ENCODE data around the gene GIMD1.

- TF ChIP-seq, protein P1, sequence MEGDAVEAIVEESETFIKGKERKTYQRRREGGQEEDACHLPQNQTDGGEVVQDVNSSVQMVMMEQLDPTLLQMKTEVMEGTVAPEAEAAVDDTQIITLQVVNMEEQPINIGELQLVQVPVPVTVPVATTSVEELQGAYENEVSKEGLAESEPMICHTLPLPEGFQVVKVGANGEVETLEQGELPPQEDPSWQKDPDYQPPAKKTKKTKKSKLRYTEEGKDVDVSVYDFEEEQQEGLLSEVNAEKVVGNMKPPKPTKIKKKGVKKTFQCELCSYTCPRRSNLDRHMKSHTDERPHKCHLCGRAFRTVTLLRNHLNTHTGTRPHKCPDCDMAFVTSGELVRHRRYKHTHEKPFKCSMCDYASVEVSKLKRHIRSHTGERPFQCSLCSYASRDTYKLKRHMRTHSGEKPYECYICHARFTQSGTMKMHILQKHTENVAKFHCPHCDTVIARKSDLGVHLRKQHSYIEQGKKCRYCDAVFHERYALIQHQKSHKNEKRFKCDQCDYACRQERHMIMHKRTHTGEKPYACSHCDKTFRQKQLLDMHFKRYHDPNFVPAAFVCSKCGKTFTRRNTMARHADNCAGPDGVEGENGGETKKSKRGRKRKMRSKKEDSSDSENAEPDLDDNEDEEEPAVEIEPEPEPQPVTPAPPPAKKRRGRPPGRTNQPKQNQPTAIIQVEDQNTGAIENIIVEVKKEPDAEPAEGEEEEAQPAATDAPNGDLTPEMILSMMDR (conservative IDR thresholded peaks at IDR 0.05 in 1 of 2, IDR thresholded peaks at IDR 0.05 in 1 of 2; ENCODE audit: extremely low read depth in 1 of 2, insufficient read depth in 1 of 2, low read depth in 1 of 2, low read length in 2 of 2) = no peak
- no peak for TF ChIP-seq EZH2 (IDR thresholded peaks at IDR 0.05; ENCODE audit: borderline replicate concordance, low read length)
Observed at GRCh38 chr4:106323119-106323518, 45.5 kb downstream of the GIMD1 start.

All from mammary epithelial cell (primary cell).